Medulla oblongata (tissue), 1 donor: Measurements from ENCODE around the gene SLC2A13.
"Not testable (repeated sequence)": the region's sequence is repeated elsewhere in the genome, so short reads cannot be mapped to it uniquely, and the experiment has no call there.

Source experiments
- DNase-seq: peaks from one replicate; pipeline ENCODE4 v3.0.0-alpha.2; 2015; ENCODE audit errors: extremely low spot score

The SLC2A13 gene

GRCh38 chr12:39763071-39763889 lies 342.6 kb downstream of the SLC2A13 start:
- no peak for DNase-seq

- DNase-seq, result no peak
These were observed 350.4 kb downstream of the SLC2A13 start for GRCh38 chr12:39755478-39755877.

- DNase-seq, result no peak
These were observed 353.3 kb downstream of the SLC2A13 start for GRCh38 chr12:39752482-39753137.

- DNase-seq, result not testable (repeated sequence)
These were observed 359.7 kb downstream of the SLC2A13 start for GRCh38 chr12:39746151-39746550.

GRCh38 chr12:39743655-39744054 lies 362.2 kb downstream of the SLC2A13 start:
- no peak for DNase-seq

- DNase-seq, result no peak
These were observed 369.5 kb downstream of the SLC2A13 start for GRCh38 chr12:39736406-39736805.

- DNase-seq, result no peak
These were observed 382.1 kb downstream of the SLC2A13 start for GRCh38 chr12:39723831-39724230.

- DNase-seq, result no peak
These were observed 383.4 kb downstream of the SLC2A13 start for GRCh38 chr12:39722504-39722903.

- no peak for DNase-seq
These were observed 392.3 kb downstream of the SLC2A13 start for GRCh38 chr12:39713552-39713951.

GRCh38 chr12:39712334-39712733 lies 393.5 kb downstream of the SLC2A13 start:
- no peak for DNase-seq
